Measurements from ENCODE around the gene HYAL3. TPM values are rescaled to one million over a fixed set of nuclear protein-coding genes. Genes with fewer than 3 reads are reported as not detected.
A peak's percentile ranks its signal among the peaks of the same experiment; 100 is the strongest.

HYAL3 gene
- total RNA-seq, 4 donors from 2014 or later = 2.4 to 8.8 (median 4.0) TPM

GRCh38 chr3:50336452-50337174, 37.4 kb upstream of the HYAL3 start:
- Histone ChIP-seq H3K27me3 (no peaks in the 10 kb centered on the region), H3K4me3 (peak overlapping the region; percentile 54 to 91), H3K9me3 (no peaks in the 10 kb centered on the region), H3K36me3 (peaks cover 0 to 18% of the 10 kb centered on the region in 2 donors), H3K4me1 (peaks cover 0 to 94% (median 48%) of the 10 kb centered on the region in 3 donors), H3K27ac (peak overlapping the region; percentile 81 to 99 (median 96))
- 0% methylated on average over 8 of the region's 31 CpGs; no CpG with 5 or more reads in 1 of the 2 donors for WGBS, 2 donors (ENCODE audit: low coverage in 1 of 2)
- TF ChIP-seq EP300 (IDR thresholded peaks at IDR 0.05) = no peak
- peak in 1 of 4 experiments; percentile 5 for TF ChIP-seq CTCF (IDR thresholded peaks at IDR 0.05)
- no peak for ATAC-seq

- peak overlapping the region in 1 of 2 donors; percentile 4 for H3K4me3 ChIP-seq
- H3K36me3 ChIP-seq = peaks cover 0 to 39% of the 10 kb centered on the region in 2 donors
- no peaks in the 10 kb centered on the region for H3K9me3 ChIP-seq
- TF ChIP-seq POLR2A (IDR thresholded peaks at IDR 0.05) = no peak
- TF ChIP-seq CTCF (IDR thresholded peaks at IDR 0.05) = no peak
- no peak for TF ChIP-seq POLR2AphosphoS5 (IDR thresholded peaks at IDR 0.05)
- no peak for TF ChIP-seq EP300 (IDR thresholded peaks at IDR 0.05)
- 55% methylated on average over 4 to 5 of the region's 5 CpGs for WGBS, 2 donors (ENCODE audit: low coverage in 1 of 2)
- no peak for ATAC-seq
- peak overlapping the region; percentile 9 to 99 (median 86) for H3K27ac ChIP-seq
- no peaks in the 10 kb centered on the region for H3K27me3 ChIP-seq
- H3K4me1 ChIP-seq = peaks cover 0 to 73% (median 31%) of the 10 kb centered on the region in 3 donors
Observed at GRCh38 chr3:50334339-50335075, 35.3 kb upstream of the HYAL3 start.

GRCh38 chr3:50333744-50334328, 34.6 kb upstream of the HYAL3 start:
- Histone ChIP-seq H3K27me3 (no peaks in the 10 kb centered on the region), H3K27ac (peak overlapping the region; percentile 9 to 99 (median 86)), H3K36me3 (peaks cover 0 to 46% of the 10 kb centered on the region in 2 donors), H3K4me3 (no peak overlapping the region), H3K9me3 (no peaks in the 10 kb centered on the region), H3K4me1 (peaks cover 0 to 71% (median 31%) of the 10 kb centered on the region in 3 donors)
- 43 to 70% methylated on average over 2 to 7 of the region's 12 CpGs for WGBS, 2 donors (ENCODE audit: low coverage in 1 of 2)
- no peak for TF ChIP-seq EP300 (IDR thresholded peaks at IDR 0.05)
- peak; percentile 22 for ATAC-seq

- Histone ChIP-seq H3K27me3 (no peaks in the 10 kb centered on the region), H3K27ac (no peak overlapping the region), H3K36me3 (peaks cover 0 to 52% of the 10 kb centered on the region in 2 donors), H3K4me3 (no peak overlapping the region), H3K4me1 (peaks cover 0 to 74% (median 37%) of the 10 kb centered on the region in 3 donors), H3K9me3 (no peaks in the 10 kb centered on the region)
- TF ChIP-seq EP300 (IDR thresholded peaks at IDR 0.05) = no peak
- ATAC-seq = no peak
- WGBS, 2 donors (ENCODE audit: low coverage in 1 of 2) = 90 to 92% methylated on average over 4 to 12 of the region's 19 CpGs
Observed at GRCh38 chr3:50331364-50331907, 32.2 kb upstream of the HYAL3 start.

- no peaks in the 10 kb centered on the region for H3K9me3 ChIP-seq
- H3K36me3 ChIP-seq = peaks cover 0 to 63% of the 10 kb centered on the region in 2 donors
- peaks cover 0 to 74% (median 28%) of the 10 kb centered on the region in 3 donors for H3K4me1 ChIP-seq
- no peak overlapping the region for H3K27ac ChIP-seq
- H3K4me3 ChIP-seq = no peak overlapping the region
- TF ChIP-seq POLR2AphosphoS5 (IDR thresholded peaks at IDR 0.05) = no peak
- no peak for TF ChIP-seq EP300 (IDR thresholded peaks at IDR 0.05)
- TF ChIP-seq CTCF (IDR thresholded peaks at IDR 0.05) = no peak
- no peak for TF ChIP-seq POLR2A (IDR thresholded peaks at IDR 0.05)
- 60 to 83% methylated on average over 1 to 2 of the region's 10 CpGs for WGBS, 2 donors (ENCODE audit: low coverage in 1 of 2)
- H3K27me3 ChIP-seq = no peaks in the 10 kb centered on the region
- ATAC-seq = no peak
Observed at GRCh38 chr3:50330330-50330729, 31.1 kb upstream of the HYAL3 start.

All from gastroesophageal sphincter (tissue), 4 donors.